AG10803 (cell line): Measurements from ENCODE around the gene PNMA8C.

ENCODE experiments used
- DNase-seq: peaks from one replicate; pipeline ENCODE4 v3.0.0; 2010; ENCODE audit warnings: low read depth
- H3K4me3 ChIP-seq: 2 replicates; pipeline ENCODE4 v1.5.1; 2011; ENCODE audit warnings: mild to moderate bottlenecking, low read length, control low read depth
- TF ChIP-seq, protein P1 (sequence below): conservative IDR thresholded peaks from 2 replicates; pipeline ENCODE4 v1.5.1; 2011; ENCODE audit warnings: mild to moderate bottlenecking, low read length, control low read depth, inconsistent platforms

PNMA8C gene

DNA sequence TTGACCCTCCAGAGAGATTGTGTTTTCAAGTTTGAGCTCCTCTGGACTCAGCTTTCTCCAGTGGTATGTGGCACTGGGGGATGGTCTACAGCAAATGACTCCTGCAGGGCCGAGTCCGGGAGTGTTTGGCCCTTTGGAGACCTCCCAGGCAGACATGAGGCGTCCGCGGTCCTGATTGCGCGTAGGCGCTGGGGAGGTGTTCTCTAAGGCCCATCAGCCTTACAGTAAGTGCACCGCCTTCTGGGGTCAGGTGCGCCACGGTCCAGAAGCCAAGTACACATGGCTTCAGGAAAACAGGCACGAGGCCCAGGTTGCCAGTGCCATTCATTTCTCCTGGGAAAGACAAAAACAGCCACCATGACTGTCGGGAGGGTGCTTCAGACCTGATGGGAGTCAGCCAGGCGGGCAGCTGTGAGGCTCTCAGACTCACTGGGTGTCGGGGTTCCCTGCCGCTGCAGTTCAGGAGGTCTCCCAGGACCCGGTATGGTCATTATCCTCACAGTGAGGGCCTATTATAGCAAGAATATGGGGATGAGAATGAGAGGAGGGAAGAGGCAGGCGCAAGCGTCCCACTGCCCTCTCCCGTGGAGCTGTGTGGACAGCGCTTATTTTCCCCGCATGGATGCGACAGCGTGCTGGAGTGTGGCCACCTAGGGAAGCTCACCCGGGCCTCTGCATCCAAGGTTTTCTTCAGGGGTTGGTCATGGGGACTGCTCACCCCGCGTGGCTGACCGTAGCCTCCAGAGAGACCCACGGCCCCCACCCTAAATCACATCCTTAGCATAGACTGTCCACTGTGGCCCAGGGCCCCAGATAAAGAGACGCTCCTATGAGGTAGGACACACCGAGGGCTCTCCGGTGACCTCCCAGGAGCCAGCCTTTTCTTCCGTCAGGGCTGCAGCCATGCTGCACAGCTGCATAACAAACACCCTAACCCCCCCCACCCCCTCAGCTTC is 37.2 kb downstream of the PNMA8C start:
- DNase-seq, result no peak
- TF ChIP-seq, protein P1, sequence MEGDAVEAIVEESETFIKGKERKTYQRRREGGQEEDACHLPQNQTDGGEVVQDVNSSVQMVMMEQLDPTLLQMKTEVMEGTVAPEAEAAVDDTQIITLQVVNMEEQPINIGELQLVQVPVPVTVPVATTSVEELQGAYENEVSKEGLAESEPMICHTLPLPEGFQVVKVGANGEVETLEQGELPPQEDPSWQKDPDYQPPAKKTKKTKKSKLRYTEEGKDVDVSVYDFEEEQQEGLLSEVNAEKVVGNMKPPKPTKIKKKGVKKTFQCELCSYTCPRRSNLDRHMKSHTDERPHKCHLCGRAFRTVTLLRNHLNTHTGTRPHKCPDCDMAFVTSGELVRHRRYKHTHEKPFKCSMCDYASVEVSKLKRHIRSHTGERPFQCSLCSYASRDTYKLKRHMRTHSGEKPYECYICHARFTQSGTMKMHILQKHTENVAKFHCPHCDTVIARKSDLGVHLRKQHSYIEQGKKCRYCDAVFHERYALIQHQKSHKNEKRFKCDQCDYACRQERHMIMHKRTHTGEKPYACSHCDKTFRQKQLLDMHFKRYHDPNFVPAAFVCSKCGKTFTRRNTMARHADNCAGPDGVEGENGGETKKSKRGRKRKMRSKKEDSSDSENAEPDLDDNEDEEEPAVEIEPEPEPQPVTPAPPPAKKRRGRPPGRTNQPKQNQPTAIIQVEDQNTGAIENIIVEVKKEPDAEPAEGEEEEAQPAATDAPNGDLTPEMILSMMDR, result no peak
- no peak overlapping the region for H3K4me3 ChIP-seq

DNA sequence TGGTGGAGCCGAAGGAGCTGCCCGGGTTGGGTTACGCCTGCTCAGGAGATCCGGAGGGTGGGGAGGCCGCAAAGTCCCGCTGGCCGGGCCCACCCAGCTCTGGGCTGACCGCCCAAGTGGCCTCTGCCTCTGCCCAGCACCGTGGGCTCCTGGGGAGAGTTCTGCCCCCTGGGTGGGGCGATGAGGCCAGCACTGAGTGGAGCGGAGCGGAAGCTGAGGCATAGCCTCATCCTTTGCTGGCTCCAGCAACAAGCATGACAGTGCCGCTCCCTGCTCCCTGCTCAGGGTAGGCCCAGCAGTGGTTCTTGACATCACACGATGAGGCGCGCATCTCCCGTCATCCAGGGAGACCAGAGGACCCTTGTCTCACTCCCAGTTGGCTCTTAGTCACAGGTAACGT is 37.9 kb downstream of the PNMA8C start:
- H3K4me3 ChIP-seq, result no peak overlapping the region
- TF ChIP-seq, protein P1, result no peak
- DNase-seq, result peak; percentile 46

DNA sequence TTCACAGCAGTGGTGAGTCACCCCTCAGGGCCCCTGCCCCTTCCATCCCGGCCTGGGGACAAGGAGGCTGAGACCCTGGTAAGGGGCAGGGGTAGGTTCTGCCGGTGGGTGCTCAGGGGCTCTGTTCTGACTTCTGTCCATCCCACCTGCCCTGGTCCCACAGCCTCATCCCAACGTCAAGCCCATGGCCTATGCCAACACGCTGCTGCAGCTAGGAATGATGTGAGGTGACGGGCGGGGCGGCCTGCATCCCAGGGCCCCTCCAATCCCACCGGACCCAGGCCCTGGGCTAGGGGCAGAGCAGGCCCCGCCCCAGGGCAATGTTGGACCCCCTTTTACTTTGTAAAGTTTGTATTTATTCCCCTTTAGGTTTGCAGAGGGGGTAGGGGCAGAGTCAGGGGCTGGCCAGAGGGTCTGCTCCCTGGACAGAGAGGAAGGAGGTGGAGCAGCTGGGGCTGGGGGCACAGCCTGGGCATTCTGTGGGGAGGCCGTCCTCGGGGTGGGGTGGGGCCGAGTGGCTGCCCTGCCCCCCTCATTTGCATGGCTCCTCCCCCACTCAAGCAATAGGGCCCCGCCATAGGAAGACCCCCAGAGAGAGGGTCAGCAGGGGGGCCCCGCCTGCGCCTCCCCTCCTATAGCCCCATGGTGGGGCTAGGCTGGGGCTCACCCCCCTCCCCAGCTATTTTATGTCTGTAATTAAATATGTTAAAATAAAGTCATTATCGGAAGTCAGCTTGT is 38.4 kb downstream of the PNMA8C start:
- no peak overlapping the region for H3K4me3 ChIP-seq
- TF ChIP-seq, protein P1, result no peak
- no peak for DNase-seq

DNA sequence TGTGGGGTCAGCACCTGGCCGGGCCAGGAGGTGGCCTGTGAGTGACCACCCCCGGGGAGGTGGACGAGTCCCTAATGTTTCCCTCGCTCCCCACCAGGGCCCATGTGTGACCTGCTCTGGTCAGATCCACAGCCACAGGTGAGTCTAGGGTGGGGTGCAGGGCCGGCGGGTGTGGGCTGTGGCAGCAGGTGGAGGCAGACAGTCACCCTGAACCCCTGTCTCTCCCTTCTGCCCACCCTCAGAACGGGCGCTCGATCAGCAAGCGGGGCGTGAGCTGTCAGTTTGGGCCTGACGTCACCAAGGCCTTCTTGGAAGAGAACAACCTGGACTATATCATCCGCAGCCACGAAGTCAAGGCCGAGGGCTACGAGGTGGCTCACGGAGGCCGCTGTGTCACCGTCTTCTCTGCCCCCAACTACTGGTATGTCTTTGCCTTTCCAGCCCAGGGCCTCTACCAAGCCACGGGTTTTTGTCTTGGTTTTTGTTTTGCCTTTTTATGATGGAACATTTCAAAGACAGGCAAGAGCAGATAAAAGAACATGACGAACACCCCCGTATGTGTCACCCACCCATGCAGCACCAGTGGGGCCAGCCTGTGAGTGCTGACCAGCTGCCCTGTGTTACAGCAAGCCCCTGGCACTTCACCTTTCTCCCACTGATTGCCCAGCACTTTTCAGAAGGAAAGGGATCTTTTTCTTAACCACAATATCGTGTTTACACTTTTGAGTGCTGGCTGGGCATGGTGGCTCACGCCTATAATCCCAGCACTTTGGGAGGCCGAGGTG is 40.2 kb downstream of the PNMA8C start:
- H3K4me3 ChIP-seq, result no peak overlapping the region
- TF ChIP-seq, protein P1, result no peak
- DNase-seq, result no peak

DNA sequence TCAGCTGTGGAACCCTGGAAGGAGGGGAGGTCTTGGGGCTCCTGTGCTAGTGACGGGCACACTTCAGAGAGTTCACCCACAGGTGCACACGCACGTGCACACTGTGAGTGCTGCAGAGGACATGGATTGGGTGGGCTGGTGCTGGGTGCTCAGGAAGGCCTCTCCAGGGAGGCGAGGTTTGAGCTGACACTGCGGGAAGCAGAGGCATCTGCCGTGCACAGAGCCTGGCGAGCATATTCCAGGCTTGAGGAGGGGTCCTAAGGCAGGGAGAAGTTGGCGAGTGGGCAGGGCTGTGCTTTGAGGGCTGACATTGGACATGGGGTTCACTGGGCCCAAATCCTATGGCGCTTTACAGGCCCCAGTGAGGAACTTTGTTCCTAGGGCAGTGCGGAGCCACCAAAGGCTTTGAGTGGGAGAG is 41.0 kb downstream of the PNMA8C start:
- H3K4me3 ChIP-seq, result no peak overlapping the region
- TF ChIP-seq, protein P1, result no peak
- no peak for DNase-seq

DNA sequence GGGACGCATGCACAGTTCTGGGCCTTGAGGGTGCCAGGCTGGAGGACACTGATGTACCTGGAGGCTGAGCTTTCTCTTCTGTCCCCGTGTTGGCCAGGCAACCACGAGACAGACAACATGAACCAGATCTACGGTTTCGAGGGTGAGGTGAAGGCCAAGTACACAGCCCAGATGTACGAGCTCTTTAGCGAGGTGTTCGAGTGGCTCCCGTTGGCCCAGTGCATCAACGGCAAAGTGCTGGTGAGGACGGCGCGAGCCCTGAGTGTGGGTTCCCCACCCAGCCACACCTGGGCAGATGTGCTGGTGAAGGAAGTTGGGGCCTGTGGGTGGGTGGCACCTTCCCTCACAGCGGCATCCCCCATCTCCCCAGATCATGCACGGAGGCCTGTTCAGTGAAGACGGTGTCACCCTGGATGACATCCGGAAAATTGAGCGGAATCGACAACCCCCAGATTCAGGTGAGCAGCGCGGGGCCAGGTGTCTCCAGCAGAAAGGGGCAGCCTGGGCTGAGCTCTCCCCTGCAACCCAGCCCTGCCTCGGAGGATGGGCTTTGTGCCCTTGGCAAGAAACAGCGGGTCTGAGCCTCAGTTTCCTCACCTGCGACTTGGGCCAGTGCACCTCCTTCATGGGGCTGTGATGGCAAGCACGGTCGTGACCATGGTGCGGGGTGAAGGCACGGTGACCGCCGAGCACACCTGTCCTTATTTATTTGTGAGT is 41.6 kb downstream of the PNMA8C start:
- H3K4me3 ChIP-seq, result no peak overlapping the region
- TF ChIP-seq, protein P1, result no peak
- no peak for DNase-seq
